NCI-H2196 treated with DMSO at 0.1 percent for 48 hours (cell line): ENCODE data around the gene CLCN6.

ENCODE experiments used
- DNase-seq: peaks from one replicate; lab custom pipeline; 2025; ENCODE audit not compliant: unreplicated experiment; lab: John Stamatoyannopoulos, UW

CLCN6 gene

GRCh38 chr1:11847667-11848372 lies 41.8 kb downstream of the CLCN6 start, which contains the start of gene NPPA:
Gene NPPA, minus strand, starts transcription at chr1:11847783. Its CDS starts 99 bp downstream, at chr1:11847684.
- DNase-seq = peak; percentile 86

- DNase-seq = no peak
Observed at GRCh38 chr1:11848373-11848700, 42.3 kb downstream of the CLCN6 start.

- no peak for DNase-seq
Observed at GRCh38 chr1:11850156-11850555, 44.2 kb downstream of the CLCN6 start.

GRCh38 chr1:11851180-11851579 lies 45.2 kb downstream of the CLCN6 start:
- no peak for DNase-seq

GRCh38 chr1:11854519-11854918 lies 48.5 kb downstream of the CLCN6 start:
- no peak for DNase-seq

- DNase-seq = no peak
Observed at GRCh38 chr1:11855430-11855829, 49.4 kb downstream of the CLCN6 start.

- no peak for DNase-seq
Observed at GRCh38 chr1:11856698-11857097, 50.7 kb downstream of the CLCN6 start.

- no peak for DNase-seq
Observed at GRCh38 chr1:11857164-11857851, 51.3 kb downstream of the CLCN6 start.

GRCh38 chr1:11858158-11858557 lies 52.2 kb downstream of the CLCN6 start:
- no peak for DNase-seq

- no peak for DNase-seq
Observed at GRCh38 chr1:11858613-11858967, 52.6 kb downstream of the CLCN6 start, which contains the start of gene NPPB. Gene NPPB, minus strand, starts transcription at chr1:11858945. Its CDS starts 112 bp downstream, at chr1:11858833.

GRCh38 chr1:11858968-11859871 lies 53.2 kb downstream of the CLCN6 start:
- no peak for DNase-seq

- DNase-seq = no peak
Observed at GRCh38 chr1:11860083-11860482, 54.1 kb downstream of the CLCN6 start.

GRCh38 chr1:11860587-11860986 lies 54.6 kb downstream of the CLCN6 start:
- no peak for DNase-seq

- DNase-seq = no peak
Observed at GRCh38 chr1:11862890-11863289, 56.9 kb downstream of the CLCN6 start.

GRCh38 chr1:11868331-11868980 lies 62.5 kb downstream of the CLCN6 start:
- DNase-seq = no peak

- no peak for DNase-seq
Observed at GRCh38 chr1:11869104-11869503, 63.1 kb downstream of the CLCN6 start.

GRCh38 chr1:11869650-11870207 lies 63.7 kb downstream of the CLCN6 start:
- DNase-seq = no peak

- no peak for DNase-seq
Observed at GRCh38 chr1:11872545-11872944, 66.6 kb downstream of the CLCN6 start.

- DNase-seq = no peak
Observed at GRCh38 chr1:11873395-11874257, 67.6 kb downstream of the CLCN6 start.

GRCh38 chr1:11874258-11874562 lies 68.2 kb downstream of the CLCN6 start:
- DNase-seq = no peak
